NCI-H1694 (cell line): Measurements from ENCODE around the gene SKI.

Experiments
- DNase-seq: peaks from one replicate; lab custom pipeline; 2025; lab: John Stamatoyannopoulos, UW

The SKI gene

DNA sequence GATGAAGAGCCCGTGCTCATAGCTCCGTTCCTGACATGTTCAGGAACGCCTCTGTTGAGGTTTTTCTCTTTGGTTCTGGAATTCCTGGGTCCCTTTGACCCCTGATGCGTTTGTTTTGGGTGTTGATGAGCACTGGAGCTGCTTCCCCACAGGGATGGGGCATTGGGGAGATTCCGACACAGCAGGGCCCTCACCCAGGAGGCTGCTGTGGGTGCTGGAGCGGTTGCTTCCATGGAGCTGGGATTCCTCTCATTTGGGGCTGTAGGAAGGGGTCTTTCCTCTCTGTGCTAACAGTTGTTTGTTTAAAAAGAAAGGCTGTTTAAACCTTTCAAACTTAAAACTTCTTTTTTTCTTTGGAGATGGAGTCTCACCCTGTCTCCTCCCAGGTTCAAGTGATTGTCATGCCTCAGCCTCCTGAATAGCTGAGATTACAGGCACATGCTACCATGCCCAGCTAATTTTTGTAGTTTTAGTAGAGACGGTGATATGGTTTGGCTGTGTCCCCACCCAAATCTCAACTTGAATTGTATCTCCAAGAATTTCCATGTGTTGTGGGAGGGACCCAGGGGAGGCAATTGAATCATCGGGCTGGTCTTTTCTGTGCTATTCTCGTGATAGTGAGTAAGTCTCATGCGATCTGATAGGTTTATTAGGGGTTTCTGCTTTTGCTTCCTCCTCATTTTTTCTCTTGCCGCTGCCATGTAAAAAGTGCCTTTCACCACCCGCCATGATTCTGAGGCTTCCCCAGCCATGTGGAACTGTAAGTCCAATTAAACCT lies 48.9 kb downstream of the SKI start:
- DNase-seq, result no peak

DNA sequence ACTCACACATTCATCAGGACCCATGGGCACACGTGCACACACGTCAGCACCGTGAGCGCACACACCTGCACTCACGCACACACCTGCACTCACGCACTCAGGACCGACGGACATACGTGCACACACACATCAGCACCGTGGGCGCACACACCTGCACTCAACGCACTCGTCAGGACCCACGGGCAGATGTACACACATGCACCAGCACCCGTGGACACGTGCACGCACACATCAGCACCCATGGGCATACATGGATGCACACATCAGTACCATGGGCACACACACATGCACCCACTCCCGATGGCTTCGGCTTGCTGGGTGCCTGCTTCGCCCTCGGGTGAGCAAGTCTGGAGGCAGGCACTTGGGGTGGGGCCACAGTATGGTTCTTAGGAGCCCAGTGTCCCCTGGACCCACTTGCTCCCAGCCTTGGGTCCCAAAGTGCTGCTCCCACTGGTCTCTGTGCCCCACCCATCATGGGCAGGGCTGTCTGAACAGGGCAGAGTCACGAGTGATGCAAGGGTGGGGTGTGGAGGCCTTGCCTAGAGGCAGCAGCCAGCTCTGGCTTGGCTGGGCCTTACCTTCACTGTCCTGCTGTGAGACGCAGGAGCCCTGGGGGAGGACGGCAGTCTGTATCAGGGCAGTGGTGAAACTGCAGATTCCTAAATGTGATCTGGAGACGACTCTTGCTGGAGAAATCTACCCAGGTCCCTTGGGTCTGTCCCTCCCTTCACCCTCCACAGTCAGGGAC lies 49.8 kb downstream of the SKI start:
- DNase-seq, result no peak

DNA sequence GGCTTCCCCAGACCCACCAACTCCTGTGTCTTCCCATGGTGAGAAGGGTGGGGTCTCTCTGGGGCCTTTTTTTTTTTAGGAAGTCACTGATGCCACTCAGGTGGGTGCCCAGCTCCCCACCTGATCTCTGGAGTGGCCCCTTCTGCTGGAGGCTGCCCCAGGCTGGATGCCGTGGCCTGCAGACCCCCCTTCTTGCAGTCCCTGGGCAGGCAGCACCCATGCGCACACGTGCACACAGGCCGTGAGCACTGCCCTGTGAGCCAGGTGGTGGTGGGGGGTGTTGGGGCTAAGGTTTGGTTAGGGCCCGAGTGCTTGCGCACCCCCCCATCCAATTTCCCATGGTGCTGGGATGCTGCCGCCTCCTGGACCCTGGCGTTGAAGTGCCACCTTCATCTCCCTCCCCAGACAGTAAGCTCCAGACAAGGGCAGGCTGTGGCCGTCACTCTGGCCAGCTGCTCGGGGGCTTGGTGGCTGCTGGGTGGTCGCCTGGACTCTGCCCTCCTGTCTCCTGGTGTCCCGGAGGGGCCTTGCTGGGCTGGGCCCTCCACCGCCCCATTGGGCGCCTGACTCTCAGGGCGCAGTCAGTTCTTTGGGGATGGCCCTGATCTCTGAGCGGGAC lies 50.6 kb downstream of the SKI start:
- no peak for DNase-seq

DNA sequence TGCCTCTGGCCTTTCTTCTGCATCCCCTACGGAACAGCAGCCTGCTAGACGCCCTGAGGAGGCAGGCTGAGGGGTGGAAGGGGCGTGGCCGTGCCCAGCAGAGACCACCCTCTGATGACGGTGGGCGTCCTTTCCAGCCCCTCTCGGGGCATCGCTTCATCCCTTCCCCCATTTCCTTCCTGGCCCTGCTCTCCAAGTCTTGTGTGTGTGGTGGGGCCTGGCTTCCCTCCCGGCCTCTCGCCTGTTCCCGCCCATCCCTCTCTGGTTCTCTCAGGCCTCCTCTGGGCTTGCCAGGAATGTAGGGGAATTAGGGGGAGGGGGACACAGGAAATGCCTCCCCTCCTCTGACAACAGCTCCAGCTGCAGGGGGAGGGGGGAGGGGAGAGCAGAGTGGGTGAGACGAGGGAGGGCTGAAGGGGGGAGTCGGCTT lies 51.1 kb downstream of the SKI start:
- DNase-seq, result no peak

DNA sequence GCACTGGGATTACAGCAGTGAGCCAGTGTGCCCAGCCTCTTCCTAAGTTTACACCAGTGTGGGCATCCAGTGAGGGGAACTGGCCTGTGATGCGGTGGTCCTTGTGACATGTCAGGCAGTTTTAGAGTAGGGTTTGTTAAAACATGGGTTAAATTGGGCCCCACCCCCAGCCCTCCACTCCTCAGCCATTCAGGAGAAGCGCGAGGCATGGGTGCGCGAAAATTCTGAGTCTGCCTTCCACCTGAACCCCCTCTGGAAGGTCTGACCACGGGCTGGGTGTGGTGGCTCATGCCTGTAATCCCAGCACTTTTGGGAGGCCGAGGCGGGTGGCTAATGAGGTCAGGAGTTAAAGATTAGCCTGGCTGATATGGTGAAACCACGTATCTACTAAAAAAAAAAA lies 51.7 kb downstream of the SKI start:
- DNase-seq, result no peak

DNA sequence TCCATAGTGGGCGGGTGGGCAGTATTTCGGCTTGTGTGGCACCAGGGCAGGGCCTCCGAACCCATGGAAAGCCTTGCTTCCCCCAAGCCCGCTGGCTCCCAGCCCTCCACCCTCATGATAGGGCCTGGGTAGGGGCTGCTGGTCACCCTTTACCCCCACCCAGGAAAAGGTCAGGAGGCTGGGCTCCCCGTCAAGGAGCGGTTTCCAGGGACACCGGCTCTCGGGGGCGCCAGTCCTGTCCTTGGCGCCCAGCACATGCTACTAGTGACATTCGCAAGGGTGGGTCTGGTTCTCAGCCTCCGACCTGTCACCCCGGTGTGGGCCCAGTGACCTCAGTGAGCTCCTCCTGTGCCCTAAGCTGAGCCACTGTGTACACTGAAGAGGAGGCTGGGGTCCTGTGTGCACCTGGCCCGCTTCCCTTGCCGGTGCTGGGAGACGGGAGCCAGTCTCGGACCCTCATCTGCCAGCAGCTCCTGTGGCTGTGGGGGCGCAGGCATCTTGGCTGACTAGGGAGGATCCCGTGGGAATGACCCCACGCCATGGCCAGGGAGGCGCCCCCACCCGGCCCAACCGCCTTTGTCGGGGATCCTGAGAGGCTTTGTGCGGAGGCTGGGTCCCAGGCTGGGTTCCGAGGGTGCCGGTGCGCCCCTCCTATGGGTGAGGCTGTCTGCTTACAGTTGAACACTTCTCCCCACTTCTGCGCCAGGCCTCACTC lies 54.6 kb downstream of the SKI start:
- no peak for DNase-seq

DNA sequence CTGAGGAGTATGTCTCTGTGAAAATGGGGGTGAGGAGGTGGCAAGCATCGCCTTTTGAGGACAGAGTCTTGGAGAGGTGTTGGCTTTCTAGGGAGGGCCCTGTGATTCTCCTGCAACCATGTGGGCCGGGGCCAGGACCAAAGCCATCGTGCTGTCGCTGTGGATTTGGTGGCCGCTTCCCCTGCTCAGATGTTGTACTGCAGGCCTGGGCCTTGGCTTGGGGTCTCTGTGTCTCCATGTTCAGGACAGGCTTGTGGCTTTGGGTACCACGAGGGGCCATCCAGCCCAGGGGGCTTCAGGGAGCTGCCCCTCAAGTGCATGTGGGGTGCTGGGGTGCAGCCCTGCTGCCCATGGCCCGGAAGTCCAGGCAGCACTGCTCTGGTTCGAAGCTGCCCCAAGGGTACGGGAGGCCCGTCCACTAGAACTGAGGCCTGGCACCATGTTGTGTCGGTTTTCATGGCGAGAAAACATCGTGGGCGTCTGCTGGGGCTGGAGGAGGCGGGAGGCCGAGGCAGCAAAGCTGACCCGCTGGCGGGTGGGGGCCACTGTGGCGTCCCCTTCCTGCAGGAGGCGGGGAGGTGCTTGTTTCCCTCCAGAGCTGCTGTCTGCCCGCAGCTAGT lies 55.4 kb downstream of the SKI start:
- no peak for DNase-seq

DNA sequence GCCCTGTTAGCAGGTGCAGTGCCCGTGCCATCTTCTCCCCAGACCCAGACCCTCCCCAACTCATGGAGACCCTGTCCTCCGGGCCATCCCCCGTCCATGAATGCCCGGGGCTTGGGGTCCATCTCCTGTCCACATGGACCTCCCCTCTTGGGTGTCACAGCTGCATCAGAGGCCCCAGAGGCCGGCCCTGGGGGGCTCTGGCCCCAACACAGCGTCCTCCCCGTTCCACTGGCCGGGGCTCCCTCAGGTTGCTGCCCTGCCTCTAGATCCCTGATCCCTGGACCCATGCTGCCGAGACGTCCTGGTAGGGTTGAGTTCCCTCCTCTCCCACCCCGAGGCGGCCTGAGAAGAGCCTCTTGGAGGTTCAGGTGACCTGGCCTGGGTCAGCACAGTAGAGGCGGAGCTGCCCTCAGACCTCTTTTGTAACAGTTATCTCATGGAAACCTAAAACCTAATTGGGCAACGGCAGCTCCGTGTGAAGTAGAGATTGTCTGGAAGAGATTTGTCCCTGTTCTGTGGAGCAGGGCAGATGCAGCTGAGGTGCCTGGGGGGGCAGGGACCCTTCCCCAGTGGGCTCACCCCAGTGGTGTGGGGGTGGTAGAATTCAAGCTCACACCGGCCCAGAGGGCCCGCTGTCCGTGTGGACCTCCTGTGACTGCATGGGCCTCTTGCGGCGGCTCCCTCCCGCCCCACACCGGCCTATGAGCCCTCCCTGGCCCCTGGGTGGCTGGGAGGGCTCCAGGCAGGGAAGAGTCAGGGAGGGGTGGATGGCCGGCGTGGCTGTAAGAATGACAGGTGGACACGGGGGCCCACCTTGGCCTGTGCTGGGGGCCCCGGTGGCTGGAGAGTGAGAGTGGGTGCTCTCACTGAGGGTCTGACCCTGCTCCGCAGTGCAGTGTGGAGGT lies 56.1 kb downstream of the SKI start:
- no peak for DNase-seq

DNA sequence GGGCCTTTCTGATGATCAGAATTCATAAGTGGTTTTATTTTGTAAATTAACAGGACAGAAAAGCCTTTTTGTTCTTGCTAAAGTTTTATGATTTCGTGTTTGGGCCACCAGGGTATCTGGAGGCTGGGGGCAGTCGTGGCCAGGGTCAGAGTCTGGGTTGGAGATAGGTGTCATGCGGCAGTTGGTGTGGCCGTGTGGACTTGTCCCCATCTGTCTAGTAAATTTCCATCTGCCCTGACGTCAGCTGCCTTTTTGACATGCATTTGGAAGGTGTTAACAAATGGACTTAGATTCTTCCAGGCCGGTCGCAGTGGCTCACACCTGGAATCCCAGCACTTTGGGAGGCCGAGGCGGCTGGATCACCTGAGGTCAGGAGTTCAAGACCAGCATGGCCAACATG lies 56.8 kb downstream of the SKI start:
- no peak for DNase-seq

DNA sequence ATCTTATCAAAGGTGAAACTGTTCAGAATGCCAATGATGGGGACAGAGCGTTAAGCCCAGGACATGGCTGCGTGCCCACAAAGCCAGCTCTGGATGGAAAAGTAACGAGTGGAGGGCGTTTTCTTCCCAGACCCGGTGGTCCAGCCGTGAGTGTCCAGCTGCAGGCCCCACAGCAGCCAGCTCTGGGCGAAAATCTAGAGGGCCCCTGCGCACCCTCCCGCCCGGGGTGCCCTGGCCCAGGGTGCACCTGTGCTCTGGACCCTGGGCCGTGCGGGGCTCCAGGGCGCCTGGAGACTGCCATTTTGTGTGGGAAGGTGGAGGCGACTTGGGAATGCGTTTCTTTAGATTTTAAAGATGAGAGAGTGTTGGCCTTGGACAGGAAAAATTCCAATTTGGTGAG lies 58.8 kb downstream of the SKI start:
- DNase-seq, result no peak

DNA sequence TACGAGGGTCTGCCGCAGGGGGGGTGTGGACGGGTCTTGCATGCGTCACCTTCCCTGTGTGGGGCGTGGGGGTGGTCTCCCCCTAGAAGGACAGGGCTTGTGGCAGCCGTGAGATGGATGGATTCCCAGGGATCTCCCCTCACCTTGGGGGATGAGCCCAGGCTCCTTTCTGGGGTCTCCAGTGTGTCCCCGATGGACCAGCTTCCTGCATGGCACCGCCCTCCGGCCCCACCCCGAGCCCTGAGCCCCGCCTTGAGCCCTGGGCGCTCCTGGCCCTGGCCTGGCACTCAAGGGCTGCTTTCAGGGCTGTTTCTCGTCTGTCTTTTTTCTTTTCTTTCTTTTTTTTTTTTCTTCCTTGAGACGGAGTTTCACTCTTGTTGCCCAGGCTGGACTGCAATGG lies 59.5 kb downstream of the SKI start:
- no peak for DNase-seq

DNA sequence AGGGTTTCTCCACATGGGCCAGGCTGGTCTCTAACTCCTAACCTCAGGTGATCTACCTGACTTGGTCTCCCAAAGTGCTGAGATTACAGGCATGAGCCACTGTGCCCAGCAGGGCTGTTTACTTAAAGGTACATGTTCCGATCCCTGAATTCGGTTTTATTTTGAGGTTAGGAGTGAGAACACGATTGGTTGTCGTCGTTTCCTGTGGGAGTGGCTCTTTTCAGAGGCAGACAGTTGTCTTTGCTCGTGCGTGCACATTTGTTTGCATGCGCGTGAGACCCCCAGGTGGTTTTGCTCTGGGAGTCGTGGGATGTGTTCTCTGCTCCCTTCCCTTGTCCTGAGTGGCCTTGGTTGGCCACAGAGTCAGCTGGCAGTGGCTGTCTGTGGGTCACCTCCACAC lies 60.2 kb downstream of the SKI start:
- DNase-seq, result no peak

DNA sequence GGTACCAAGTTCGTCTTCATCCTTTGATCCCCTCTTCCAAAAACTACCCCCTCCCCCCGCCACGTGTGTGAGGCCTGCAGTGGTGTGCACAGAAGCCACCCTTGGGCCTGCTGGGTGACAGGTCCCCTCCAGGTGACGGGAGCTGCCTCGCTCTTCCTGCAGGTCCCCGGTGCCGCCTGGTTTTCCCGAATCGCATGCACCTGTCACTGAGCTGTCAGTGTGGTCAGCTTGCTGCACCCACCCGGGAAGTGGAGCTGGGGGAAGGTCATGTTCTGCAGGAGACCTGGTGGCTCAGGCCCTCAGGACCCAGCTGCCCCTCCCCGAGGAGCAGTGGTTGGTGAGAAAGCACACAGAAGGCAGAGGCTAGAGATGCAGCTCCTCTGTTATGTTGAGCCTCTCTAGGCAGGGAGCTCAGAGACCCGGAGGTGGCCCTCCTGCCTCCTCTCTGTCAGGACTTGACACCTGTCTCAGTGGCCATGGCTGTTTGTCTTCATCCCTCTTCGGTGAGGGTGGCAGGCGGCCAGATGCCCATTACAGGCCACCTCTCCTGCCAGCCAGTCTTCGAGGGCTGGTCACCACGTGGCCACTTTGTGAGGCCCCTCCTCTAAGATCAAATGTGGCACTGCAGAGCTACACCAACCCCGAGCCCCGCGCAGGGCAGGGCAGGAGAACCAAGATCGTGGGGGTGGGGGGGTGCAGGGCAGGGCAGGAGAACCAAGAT lies 60.9 kb downstream of the SKI start:
- no peak for DNase-seq

DNA sequence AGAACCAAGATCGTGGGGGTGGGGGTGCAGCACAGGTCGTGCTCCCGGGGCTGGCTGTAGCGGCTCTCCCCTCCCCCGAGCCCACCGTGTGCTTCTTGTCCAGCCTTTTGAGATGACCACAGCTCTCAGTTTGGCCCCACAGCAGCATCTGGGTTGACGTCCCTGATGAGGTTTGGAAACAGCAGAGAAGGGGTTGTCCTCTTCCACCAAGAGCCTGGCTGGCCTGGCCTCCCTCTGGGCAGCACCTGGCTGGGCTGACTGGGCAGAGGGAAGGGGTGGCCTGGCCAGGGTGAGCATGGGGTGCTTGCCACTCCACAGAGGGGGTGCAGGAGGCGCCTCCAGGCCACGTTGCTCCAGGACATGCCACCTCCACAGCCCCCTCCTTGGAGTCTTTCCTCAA lies 61.5 kb downstream of the SKI start:
- no peak for DNase-seq

DNA sequence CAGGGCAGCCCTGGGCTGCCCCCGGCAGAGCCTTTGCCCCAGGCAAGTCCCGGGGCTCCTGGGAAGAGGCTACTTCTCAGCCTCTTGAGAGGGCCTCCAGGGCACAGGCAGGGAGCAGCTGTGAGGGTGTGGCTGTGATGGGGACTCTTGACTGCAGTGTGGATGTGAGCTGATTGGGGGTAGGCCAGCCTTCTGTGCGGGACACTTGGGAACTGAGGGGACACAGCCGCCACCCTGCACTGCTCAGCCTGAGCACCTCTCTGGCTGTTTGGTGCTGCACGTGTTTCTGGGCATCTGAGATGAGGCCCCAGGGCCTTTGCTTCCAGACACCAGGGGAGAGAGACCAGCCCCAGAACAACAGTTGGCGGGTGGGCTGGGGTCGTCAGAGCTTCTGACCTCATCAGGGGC lies 62.1 kb downstream of the SKI start:
- DNase-seq, result no peak

DNA sequence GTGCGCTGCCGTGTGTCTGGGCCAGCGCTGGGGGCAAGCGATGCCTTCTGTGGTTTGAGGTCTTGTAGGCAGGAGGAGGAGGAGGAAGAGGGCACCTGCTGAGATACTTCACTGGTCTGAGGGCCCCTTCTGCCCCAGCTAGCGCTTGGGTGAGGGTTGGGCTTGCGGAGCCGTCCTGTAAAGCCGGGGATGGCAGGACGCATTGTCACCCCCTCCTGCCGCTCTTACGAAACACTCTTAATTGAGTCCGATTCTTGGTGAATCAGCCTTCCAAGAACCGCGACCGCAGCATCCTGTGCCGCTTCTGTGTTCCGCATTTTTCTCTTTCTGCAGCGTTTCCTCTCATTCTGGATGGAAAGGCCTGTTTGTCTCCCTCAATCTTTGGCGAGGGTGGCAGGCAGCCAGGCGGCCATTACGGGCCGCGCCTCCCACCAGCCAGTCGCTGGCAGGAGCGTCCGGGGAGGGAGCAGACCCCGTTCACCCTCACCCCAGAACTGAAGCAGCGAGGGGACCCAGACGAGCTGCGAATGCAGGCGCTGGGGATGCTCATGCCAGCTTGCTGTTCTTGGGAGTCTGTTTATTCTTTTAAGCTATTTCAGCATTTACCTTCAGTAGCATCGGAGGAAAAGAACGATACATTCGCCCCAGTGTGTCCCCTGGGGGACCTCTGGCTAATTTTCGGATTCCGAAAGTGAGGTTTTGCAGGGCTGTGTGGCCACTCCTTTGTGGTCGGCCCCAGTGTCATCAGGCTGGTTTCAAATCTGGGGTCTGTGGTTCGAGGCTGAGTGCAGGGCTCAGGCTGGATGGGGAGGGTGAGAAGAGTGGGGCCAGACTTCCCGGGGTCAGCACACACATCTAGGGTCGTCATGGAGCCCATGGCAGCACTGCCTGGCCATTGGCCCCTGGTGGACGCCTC lies 62.7 kb downstream of the SKI start:
- no peak for DNase-seq

DNA sequence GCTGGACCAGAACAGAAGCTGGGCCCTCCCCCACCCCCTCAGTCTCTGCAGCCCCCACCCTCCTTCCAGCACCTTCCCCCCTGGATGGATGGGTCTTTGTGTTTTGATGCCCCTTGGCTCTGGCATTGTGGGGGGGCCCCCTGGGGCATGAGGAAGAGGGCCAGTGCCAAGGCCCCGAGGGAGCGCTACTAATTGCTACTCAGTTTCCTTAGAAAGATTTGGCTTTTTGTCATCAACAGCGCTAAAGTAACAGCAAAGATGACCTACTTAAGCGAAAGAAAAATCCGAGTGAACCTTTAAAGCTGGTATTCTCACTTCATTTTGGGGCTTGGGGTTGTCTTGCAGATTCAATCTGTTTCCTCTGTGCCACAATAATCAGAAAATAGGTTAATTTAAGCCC lies 63.5 kb downstream of the SKI start:
- no peak for DNase-seq

DNA sequence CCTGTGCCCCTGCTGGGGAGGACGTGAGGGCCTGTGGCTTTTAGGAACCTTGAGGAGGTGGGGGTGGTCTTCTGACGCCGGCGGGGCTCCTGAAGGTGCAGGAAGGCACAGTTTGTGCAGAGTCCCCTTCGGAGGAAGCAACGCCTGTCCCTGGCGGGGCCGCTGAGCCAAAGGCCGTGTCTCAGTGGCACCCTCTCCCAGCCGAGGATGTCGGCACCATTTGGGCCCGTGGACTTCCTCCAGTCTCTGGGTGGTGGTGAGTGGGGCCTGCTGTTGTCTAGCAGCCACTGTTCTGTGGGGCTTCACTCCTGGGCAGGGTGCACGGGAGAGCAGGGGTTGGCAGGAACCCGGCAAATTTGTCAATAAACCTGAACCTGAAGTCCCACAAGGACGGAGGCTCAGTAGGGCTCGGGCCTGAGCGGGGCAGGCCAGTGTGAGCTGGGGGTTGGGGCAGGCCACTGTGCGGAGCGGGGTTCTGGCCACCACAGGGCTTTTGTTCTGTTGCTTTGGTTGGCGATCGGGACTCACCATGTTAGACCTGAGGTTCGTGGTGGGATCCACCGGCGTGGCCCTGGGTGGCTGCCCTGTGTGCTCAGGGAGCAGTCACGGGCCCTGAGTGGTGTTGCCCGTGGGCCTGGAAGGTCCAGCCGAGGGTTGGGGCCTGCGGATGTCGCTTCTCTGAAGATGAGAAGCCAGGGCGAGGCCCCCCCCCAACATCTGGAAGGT lies 64.8 kb downstream of the SKI start:
- no peak for DNase-seq
